Testis (tissue), 3 donors: ENCODE data around the gene ADGRG3. TPM values are rescaled to one million over a fixed set of nuclear protein-coding genes. Genes with fewer than 3 reads are reported as not detected.

Source experiments
- DNase-seq: peaks from one replicate; pipeline ENCODE4 v3.0.0-alpha.2; 2019
- H3K27ac ChIP-seq, 2 donors: fragments of 200-600 bp; sonication (generic); one replicate each; pipeline ENCODE4 v1.5.1; 2019
- H3K27me3 ChIP-seq: fragments of 200-600 bp; sonication (generic); one replicate; pipeline ENCODE4 v1.5.1; 2019
- H3K36me3 ChIP-seq: fragments of 200-600 bp; sonication (generic); one replicate; pipeline ENCODE4 v1.5.1; 2017; ENCODE audit warnings: low read depth; ENCODE audit errors: missing control alignments
- H3K4me1 ChIP-seq: fragments of 200-600 bp; sonication (generic); one replicate; pipeline ENCODE4 v1.5.1; 2019
- H3K4me3 ChIP-seq, 2 donors: fragments of 200-600 bp; sonication (generic); one replicate each; pipeline ENCODE4 v1.5.1; 2017 to 2019
- H3K9me3 ChIP-seq: fragments of 200-600 bp; sonication (generic); one replicate; pipeline ENCODE4 v1.5.1; 2017
- CTCF ChIP-seq, 3 experiments: fragments of 450-650 bp in 2 of 3; fragments of 200-600 bp in 1 of 3; sonication (generic) in 1 of 3; IDR thresholded peaks; one replicate each; pipeline ENCODE4 v1.5.1; 2016 to 2019; ENCODE audit warnings: antibody characterized with exemption in 3 of 3, mild to moderate bottlenecking in 2 of 3, moderate library complexity in 1 of 3
- POLR2A ChIP-seq: fragments of 450-650 bp; IDR thresholded peaks from one replicate; pipeline ENCODE4 v1.6.1; 2017; ENCODE audit warnings: antibody characterized with exemption, mild to moderate bottlenecking, moderate library complexity
- WGBS, 2 donors: methylation state at CpG; one replicate each; pipeline ENCODE4 v1.1.5; 2018; 5-methylcytosine and 5-hydroxymethylcytosine counted together
- intact Hi-C: fragments of 100-400 bp; cut with DNase I; formaldehyde crosslinking; loops from one replicate; pipeline ENCODE4 v1.15.1; 2023; ENCODE audit warnings: low total_unique reads
- polyA plus RNA-seq: library from polyadenylated mRNA; stranded (reverse); fragments of 350-450 nt; fragmentation: Illumina TruSeq; extraction: RNeasy Lipid Tissue Mini Kit (QIAGEN cat#74804); gene quantifications from one replicate; pipeline ENCODE4 v1.2.3, GENCODE V29; 2014; ENCODE audit warnings: low read depth, low replicate concordance; ENCODE audit not compliant: insufficient read depth
- total RNA-seq, 2 donors: library from RNA; depleted of rRNA; stranded (reverse); fragments of >200 nt; gene quantifications; one replicate each; pipeline ENCODE4 v1.2.3, GENCODE V29; 2016

The ADGRG3 gene
- total and polyA plus RNA-seq, 3 donors from 2014 or later: 0.37 to 0.82 (median 0.63) TPM

- H3K4me1 ChIP-seq: peaks cover 11% of the 10 kb centered on the region
- H3K27ac ChIP-seq: no peak overlapping the region
- 68 to 74% methylated on average over 10 to 23 of the region's 23 CpGs for WGBS, 2 donors
- DNase-seq: no peak
- H3K9me3 ChIP-seq: no peaks in the 10 kb centered on the region
- H3K4me3 ChIP-seq: no peak overlapping the region
- intact Hi-C loops: no loop called here
- H3K36me3 ChIP-seq: no peaks in the 10 kb centered on the region
- H3K27me3 ChIP-seq: no peaks in the 10 kb centered on the region
- TF ChIP-seq CTCF (IDR thresholded peaks at IDR 0.05) (no peak), POLR2A (no peak)
Observed at GRCh38 chr16:57701759-57702371, 33.8 kb downstream of the ADGRG3 start.

- DNase-seq: no peak
- WGBS, 2 donors: 91 to 95% methylated on average over 11 of the region's 11 CpGs
- H3K27ac ChIP-seq: no peak overlapping the region
- TF ChIP-seq CTCF (IDR thresholded peaks at IDR 0.05): no peak
- TF ChIP-seq POLR2A: no peak
- H3K36me3 ChIP-seq: no peaks in the 10 kb centered on the region
- no peaks in the 10 kb centered on the region for H3K27me3 ChIP-seq
- H3K4me3 ChIP-seq: no peak overlapping the region
- intact Hi-C loops: no loop called here
- H3K4me1 ChIP-seq: peaks cover 11% of the 10 kb centered on the region
- H3K9me3 ChIP-seq: no peaks in the 10 kb centered on the region
Observed at GRCh38 chr16:57703416-57704010, 35.4 kb downstream of the ADGRG3 start.

GRCh38 chr16:57704011-57704904 lies 36.2 kb downstream of the ADGRG3 start:
- no peak overlapping the region for H3K4me3 ChIP-seq
- no peaks in the 10 kb centered on the region for H3K27me3 ChIP-seq
- H3K36me3 ChIP-seq: no peaks in the 10 kb centered on the region
- H3K4me1 ChIP-seq: peaks cover 8% of the 10 kb centered on the region
- DNase-seq: no peak
- no peaks in the 10 kb centered on the region for H3K9me3 ChIP-seq
- H3K27ac ChIP-seq: no peak overlapping the region
- TF ChIP-seq CTCF (IDR thresholded peaks at IDR 0.05) (no peak), POLR2A (no peak)
- 69 to 77% methylated on average over 11 of the region's 11 CpGs for WGBS, 2 donors
- intact Hi-C loops: no loop called here

DNA sequence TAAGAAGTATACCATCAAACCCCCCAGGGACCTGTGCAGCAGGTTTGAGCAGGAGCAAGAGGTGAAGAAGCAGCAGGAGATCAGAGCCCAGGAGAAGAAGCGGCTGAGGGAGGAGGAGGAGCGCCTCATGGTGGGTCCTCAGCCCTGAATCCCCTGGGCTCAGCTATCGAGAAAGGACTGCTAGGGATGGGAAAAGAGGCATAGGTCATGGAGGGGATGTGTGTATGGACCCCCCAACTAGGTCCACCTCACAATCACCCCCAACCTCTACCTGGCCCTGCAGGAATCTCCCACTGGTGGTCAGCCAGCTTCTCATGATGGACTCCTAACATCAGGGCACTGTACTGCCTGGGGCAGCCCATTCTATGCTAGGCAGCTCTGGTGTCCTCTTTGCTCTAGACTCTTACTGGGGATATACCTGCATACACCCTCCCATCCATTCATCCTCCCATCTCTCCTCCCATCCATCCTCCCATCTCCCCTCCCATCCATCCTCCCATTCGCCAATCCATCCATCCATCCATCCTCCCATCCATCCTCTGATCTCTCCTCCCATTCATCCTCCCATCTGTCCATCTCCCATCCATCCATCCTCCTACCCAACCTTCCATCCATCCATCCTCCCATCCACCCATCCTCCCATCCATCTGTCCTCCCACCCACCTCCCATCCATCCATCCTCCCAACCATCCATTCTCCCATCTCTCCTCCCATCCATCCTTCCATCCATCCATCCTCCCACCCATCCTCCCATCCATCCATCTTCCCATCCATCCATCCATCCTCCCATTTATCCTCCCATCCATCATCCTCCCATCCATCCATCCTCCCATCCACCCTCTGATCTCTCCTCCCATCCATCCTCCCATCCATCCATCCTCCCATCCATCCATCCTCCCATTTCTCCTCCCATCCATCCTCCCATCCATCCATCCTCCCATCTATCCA lies 37.1 kb downstream of the ADGRG3 start:
- Histone ChIP-seq H3K27me3 (no peaks in the 10 kb centered on the region), H3K4me3 (no peak overlapping the region), H3K4me1 (peaks cover 8% of the 10 kb centered on the region), H3K36me3 (no peaks in the 10 kb centered on the region), H3K9me3 (no peaks in the 10 kb centered on the region), H3K27ac (no peak overlapping the region)
- no peak for DNase-seq
- WGBS, 2 donors: 82 to 98% methylated on average over 4 of the region's 4 CpGs
- intact Hi-C loops: no loop called here
- TF ChIP-seq CTCF (IDR thresholded peaks at IDR 0.05) (no peak), POLR2A (no peak)
